ENCODE measurements around the gene SAMD11. TPM values are rescaled to one million over a fixed set of nuclear protein-coding genes. Genes with fewer than 3 reads are reported as not detected.

The SAMD11 gene
- polyA plus RNA-seq, 1 of the 3 experiments (the other 2 are of a cell fraction): 2.1 TPM

- TF ChIP-seq REST (IDR thresholded peaks at IDR 0.05; ENCODE audit: low read depth, low read length) (0 out of 2 replicates have a peak, but pooled peaks have one; percentile 15), TAF1 (IDR thresholded peaks at IDR 0.05; ENCODE audit: borderline replicate concordance, low read depth, low read length) (peak; percentile 92), RCOR1 (IDR thresholded peaks at IDR 0.05; ENCODE audit: low read length) (no peak), CHD2 (IDR thresholded peaks at IDR 0.05; ENCODE audit: low read length, partially characterized antibody) (no peak), RXRA (IDR thresholded peaks at IDR 0.05; ENCODE audit: borderline replicate concordance, low read depth) (no peak), GATA2 (CRISPR knock-in tag; IDR thresholded peaks at IDR 0.05) (no peak), PBX3 (IDR thresholded peaks at IDR 0.05) (no peak), YY1 (IDR thresholded peaks at IDR 0.05; ENCODE audit: low read depth) (peak; percentile 87), TCF12 (IDR thresholded peaks at IDR 0.05) (no peak), EP300 (IDR thresholded peaks at IDR 0.05; ENCODE audit: borderline replicate concordance in 1 of 2, low read depth in 1 of 2, low read length in 1 of 2) (no peak), GABPA (IDR thresholded peaks at IDR 0.05; ENCODE audit: low read depth) (peak; percentile 86), JUND (IDR thresholded peaks at IDR 0.05) (no peak), ELF1 (IDR thresholded peaks at IDR 0.05) (no peak), USF1 (IDR thresholded peaks at IDR 0.05; ENCODE audit: borderline replicate concordance, low read depth) (no peak), MAX (IDR thresholded peaks at IDR 0.05; ENCODE audit: low read depth) (peak; percentile 84), FOXJ3 (CRISPR knock-in tag; IDR thresholded peaks at IDR 0.05) (no peak), USF2 (IDR thresholded peaks at IDR 0.05; ENCODE audit: borderline replicate concordance, low read depth, low read length) (no peak), SIN3A (IDR thresholded peaks at IDR 0.05; ENCODE audit: borderline replicate concordance, low read depth, low read length) (0 out of 2 replicates have a peak, but pooled peaks have one; percentile 45), MEF2A (IDR thresholded peaks at IDR 0.05; ENCODE audit: borderline replicate concordance, low read depth) (no peak), SMC3 (IDR thresholded peaks at IDR 0.05; ENCODE audit: low read depth, low read length) (no peak), POLR2AphosphoS5 (IDR thresholded peaks at IDR 0.05; ENCODE audit: low read depth, low read length) (peak; percentile 81), NRF1 (IDR thresholded peaks at IDR 0.05; ENCODE audit: low read depth, low read length) (peak; percentile 20; the same call in 1 of the 2 replicates), CTCF (IDR thresholded peaks at IDR 0.05) (no peak), RAD21 (IDR thresholded peaks at IDR 0.05; ENCODE audit: low read length) (no peak), MXI1 (IDR thresholded peaks at IDR 0.05; ENCODE audit: low read depth, low read length) (peak; percentile 93)
Observed at GRCh38 chr1:958823-959730, 35.4 kb downstream of the SAMD11 start, which contains the start of gene NOC2L (continued).
